ENCODE results near the gene SLX9. TPM values are rescaled to one million over a fixed set of nuclear protein-coding genes. Genes with fewer than 3 reads are reported as not detected.

SLX9 gene
- total RNA-seq (2014; rRNA removed; shearing (Covaris generic)), result 14.9 and 21.7 TPM in 2 replicates

GRCh38 chr21:44939532-44940115 is at the start of gene SLX9:
Gene SLX9 (plus strand): TSS chr21:44940029. CDS start chr21:44940058, 29 bp downstream.
- DNase-seq (ENCODE audit: low spot score), result peak; percentile 67

- no peak for DNase-seq (ENCODE audit: low spot score)
Measured at GRCh38 chr21:44890338-44890931, 49.4 kb upstream of the SLX9 start.

- DNase-seq (ENCODE audit: low spot score), result no peak
Measured at GRCh38 chr21:44890961-44891541, 48.8 kb upstream of the SLX9 start.

- DNase-seq (ENCODE audit: low spot score), result no peak
Measured at GRCh38 chr21:44891631-44892031, 48.2 kb upstream of the SLX9 start.

GRCh38 chr21:44892095-44892494 is 47.7 kb upstream of the SLX9 start:
- DNase-seq (ENCODE audit: low spot score), result no peak

GRCh38 chr21:44892536-44893277 is 47.1 kb upstream of the SLX9 start:
- DNase-seq (ENCODE audit: low spot score), result no peak

GRCh38 chr21:44893278-44893556 is 46.6 kb upstream of the SLX9 start:
- no peak for DNase-seq (ENCODE audit: low spot score)

GRCh38 chr21:44893948-44894656 is 45.7 kb upstream of the SLX9 start:
- DNase-seq (ENCODE audit: low spot score), result no peak

GRCh38 chr21:44894687-44895302 is 45.0 kb upstream of the SLX9 start:
- DNase-seq (ENCODE audit: low spot score), result no peak

GRCh38 chr21:44895859-44896258 is 44.0 kb upstream of the SLX9 start:
- DNase-seq (ENCODE audit: low spot score), result no peak

- no peak for DNase-seq (ENCODE audit: low spot score)
Measured at GRCh38 chr21:44896561-44897286, 43.1 kb upstream of the SLX9 start.

GRCh38 chr21:44897326-44898010 is 42.4 kb upstream of the SLX9 start:
- no peak for DNase-seq (ENCODE audit: low spot score)

- no peak for DNase-seq (ENCODE audit: low spot score)
Measured at GRCh38 chr21:44898011-44898488, 41.8 kb upstream of the SLX9 start.

- DNase-seq (ENCODE audit: low spot score), result no peak
Measured at GRCh38 chr21:44898851-44899767, 40.7 kb upstream of the SLX9 start.

GRCh38 chr21:44899768-44900558 is 39.9 kb upstream of the SLX9 start:
- DNase-seq (ENCODE audit: low spot score), result no peak

- DNase-seq (ENCODE audit: low spot score), result no peak
Measured at GRCh38 chr21:44900559-44901251, 39.1 kb upstream of the SLX9 start.

GRCh38 chr21:44901391-44902074 is 38.3 kb upstream of the SLX9 start:
- DNase-seq (ENCODE audit: low spot score), result no peak

Measured in H4 (cell line).